Neural cell (in vitro differentiated cells): ENCODE measurements around the gene SMG6. TPM values are rescaled to one million over a fixed set of nuclear protein-coding genes. Genes with fewer than 3 reads are reported as not detected.

Source experiments
- H2AFZ ChIP-seq: fragments of 200-600, 300-800 bp; sonication (generic), shearing (Covaris generic); 2 replicates; pipeline ENCODE4 v1.6.0; 2014; ENCODE audit warnings: low read depth, mild to moderate bottlenecking, antibody characterized with exemption, low read length, moderate library complexity
- H3F3A ChIP-seq: fragments of 200-600 bp; shearing (Covaris generic); 2 replicates; pipeline ENCODE4 v1.6.1; 2016; ENCODE audit warnings: mild to moderate bottlenecking, moderate library complexity, mixed read lengths, antibody characterized with exemption, low read length; ENCODE audit not compliant: insufficient read depth, poor library complexity, severe bottlenecking
- H3K27ac ChIP-seq: fragments of 200-600, 300-800 bp; sonication (generic), shearing (Covaris generic); 2 replicates; pipeline ENCODE4 v1.5.1; 2014; ENCODE audit warnings: mild to moderate bottlenecking, low read length, moderate library complexity
- H3K27me3 ChIP-seq: fragments of 300-800, 200-600 bp; sonication (generic), shearing (Covaris generic); 2 replicates; pipeline ENCODE4 v1.6.0; 2014; ENCODE audit warnings: mild to moderate bottlenecking, low read depth, low read length, moderate library complexity; ENCODE audit not compliant: insufficient read depth
- H3K36me3 ChIP-seq: fragments of 300-800, 200-600 bp; sonication (generic), shearing (Covaris generic); 2 replicates; pipeline ENCODE4 v1.5.1; 2014; ENCODE audit warnings: mild to moderate bottlenecking, antibody characterized with exemption, low read length, moderate library complexity; ENCODE audit not compliant: insufficient read depth
- H3K4me2 ChIP-seq: fragments of 300-800, 200-600 bp; sonication (generic), shearing (Covaris generic); 2 replicates; pipeline ENCODE4 v1.6.0; 2014; ENCODE audit warnings: mild to moderate bottlenecking, low read length
- H3K4me3 ChIP-seq: fragments of 300-800, 200-600 bp; sonication (generic), shearing (Covaris generic); 2 replicates; pipeline ENCODE4 v1.5.1; 2014; ENCODE audit warnings: mild to moderate bottlenecking, low read length, moderate library complexity
- H3K79me2 ChIP-seq: fragments of 200-600 bp; shearing (Covaris generic); replicated peaks from 2 replicates; pipeline ENCODE4 v1.6.0; 2014; ENCODE audit warnings: mild to moderate bottlenecking, low read length, moderate library complexity; ENCODE audit not compliant: insufficient read depth
- H3K9ac ChIP-seq: fragments of 300-800, 200-600 bp; sonication (generic), shearing (Covaris generic); 2 replicates; pipeline ENCODE4 v1.6.1; 2016; ENCODE audit warnings: mild to moderate bottlenecking, low read length, mixed read lengths
- H3K9me2 ChIP-seq: fragments of 200-600 bp; shearing (Covaris generic); 2 replicates; pipeline ENCODE4 v1.6.1; 2016; ENCODE audit warnings: mild to moderate bottlenecking, low read length, mixed read lengths; ENCODE audit not compliant: insufficient read depth
- H3K9me3 ChIP-seq: fragments of 200-600, 300-800 bp; sonication (generic), shearing (Covaris generic); 2 replicates; pipeline ENCODE4 v1.6.1; 2016; ENCODE audit warnings: mild to moderate bottlenecking, mixed run types, low read length, moderate library complexity, mixed read lengths
- H4K20me1 ChIP-seq: fragments of 200-600 bp; shearing (Covaris generic); 2 replicates; pipeline ENCODE4 v1.6.1; 2016; ENCODE audit warnings: mild to moderate bottlenecking, mixed run types; ENCODE audit not compliant: insufficient read depth
- CTCF ChIP-seq: fragments of 450-650 bp; IDR thresholded peaks from 2 replicates; pipeline ENCODE4 v1.5.1; 2014; ENCODE audit warnings: antibody characterized with exemption, mild to moderate bottlenecking, moderate library complexity; ENCODE audit not compliant: poor library complexity, severe bottlenecking
- EP300 ChIP-seq: fragments of 450-650 bp; conservative IDR thresholded peaks from 2 replicates; pipeline ENCODE4 v1.6.1; 2014; ENCODE audit warnings: antibody characterized with exemption, mild to moderate bottlenecking, moderate library complexity; ENCODE audit not compliant: poor library complexity, severe bottlenecking
- EZH2 ChIP-seq: fragments of 200-600, 300-800 bp; shearing (Covaris generic), sonication (generic); IDR thresholded peaks from 2 replicates; pipeline ENCODE4 v1.6.1; 2014; ENCODE audit warnings: antibody characterized with exemption, low read length, borderline replicate concordance, mild to moderate bottlenecking; ENCODE audit not compliant: insufficient read depth, poor library complexity, severe bottlenecking
- MXI1 ChIP-seq: fragments of 450-650 bp; conservative IDR thresholded peaks from 2 replicates; pipeline ENCODE4 v1.6.1; 2014; ENCODE audit warnings: antibody characterized with exemption, mild to moderate bottlenecking; ENCODE audit not compliant: poor library complexity, severe bottlenecking
- POLR2AphosphoS5 ChIP-seq: IDR thresholded peaks from 2 replicates; pipeline ENCODE4 v1.6.1; 2012
- RAD21 ChIP-seq: fragments of 450-650 bp; conservative IDR thresholded peaks from 2 replicates; pipeline ENCODE4 v1.6.1; 2014; ENCODE audit warnings: antibody characterized with exemption, mild to moderate bottlenecking, moderate library complexity
- REST ChIP-seq: IDR thresholded peaks from 2 replicates; pipeline ENCODE4 v1.6.1; 2012; ENCODE audit warnings: borderline replicate concordance
- SMC3 ChIP-seq: fragments of 450-650 bp; conservative IDR thresholded peaks from 2 replicates; pipeline ENCODE4 v1.6.1; 2014; ENCODE audit warnings: antibody characterized with exemption, mild to moderate bottlenecking, moderate library complexity; ENCODE audit not compliant: poor library complexity
- TAF1 ChIP-seq: IDR thresholded peaks from 2 replicates; pipeline ENCODE4 v1.6.1; 2012; ENCODE audit warnings: low read depth
- polyA plus RNA-seq: library from polyadenylated mRNA; depleted of rRNA; stranded (reverse); fragments of >200 nt; gene quantifications from 2 replicates; pipeline ENCODE4 v1.2.3, GENCODE V29; 2014

The SMG6 gene
- polyA plus RNA-seq, 1 donor from 2014 or later: 13.9 TPM

- Histone ChIP-seq H2AFZ (no peak overlapping the region), H3K27ac (peak overlapping the region; percentile 91), H4K20me1 (no peaks in the 10 kb centered on the region), H3K9me2 (no peaks in the 10 kb centered on the region), H3F3A (no peaks in the 10 kb centered on the region), H3K27me3 (no peaks in the 10 kb centered on the region), H3K9ac (peak overlapping the region; percentile 84), H3K36me3 (no peaks in the 10 kb centered on the region), H3K79me2 (peaks cover 29% of the 10 kb centered on the region), H3K9me3 (no peaks in the 10 kb centered on the region), H3K4me3 (peak overlapping the region; percentile 98), H3K4me2 (peak overlapping the region; percentile 87)
- TF ChIP-seq REST (no peak), TAF1 (no peak), SMC3 (no peak), RAD21 (no peak), MXI1 (no peak), POLR2AphosphoS5 (no peak), EP300 (no peak), EZH2 (no peak), CTCF (no peak)
These were observed 32.2 kb upstream of the SMG6 start for GRCh38 chr17:2335726-2336214.

- Histone ChIP-seq H3K9ac (no peak overlapping the region), H3K79me2 (peaks cover 14% of the 10 kb centered on the region)
These were observed 27.7 kb upstream of the SMG6 start for GRCh38 chr17:2331303-2331702.

More at GRCh38 chr17:2331303-2331702, 27.7 kb upstream of the SMG6 start:
- Histone ChIP-seq H3K27ac (no peak overlapping the region), H3F3A (no peaks in the 10 kb centered on the region), H3K4me2 (no peak overlapping the region), H3K9me3 (no peaks in the 10 kb centered on the region), H4K20me1 (no peaks in the 10 kb centered on the region), H3K4me3 (no peak overlapping the region), H2AFZ (no peak overlapping the region), H3K9me2 (no peaks in the 10 kb centered on the region), H3K27me3 (no peaks in the 10 kb centered on the region), H3K36me3 (no peaks in the 10 kb centered on the region)
- TF ChIP-seq POLR2AphosphoS5 (no peak), EZH2 (no peak), RAD21 (no peak), TAF1 (no peak), MXI1 (no peak), EP300 (no peak), REST (no peak)
